GM12875 (cell line): ENCODE measurements around the gene CALN1.

ENCODE experiments used
- H3K4me3 ChIP-seq: one replicate; pipeline ENCODE4 v1.5.1; 2011; ENCODE audit warnings: low read depth, low read length, control low read depth
- CTCF ChIP-seq: IDR thresholded peaks from 2 replicates; pipeline ENCODE4 v1.5.1; 2011; ENCODE audit warnings: low read depth, mild to moderate bottlenecking, control low read depth, inconsistent platforms, low read length, moderate library complexity, borderline replicate concordance; ENCODE audit not compliant: insufficient read depth

CALN1 gene

GRCh38 chr7:72032934-72033333 is 379.2 kb downstream of the CALN1 start:
- no peak for TF ChIP-seq CTCF

GRCh38 chr7:72030994-72031667 is 381.0 kb downstream of the CALN1 start:
- TF ChIP-seq CTCF = no peak
- H3K4me3 ChIP-seq = no peak overlapping the region

More at GRCh38 chr7:72032934-72033333, 379.2 kb downstream of the CALN1 start:
- no peak overlapping the region for H3K4me3 ChIP-seq

- no peak for TF ChIP-seq CTCF
- no peak overlapping the region for H3K4me3 ChIP-seq
Observed at GRCh38 chr7:72028267-72028666, 383.9 kb downstream of the CALN1 start.

GRCh38 chr7:72025381-72025960 is 386.7 kb downstream of the CALN1 start:
- H3K4me3 ChIP-seq = no peak overlapping the region
- no peak for TF ChIP-seq CTCF

- TF ChIP-seq CTCF = no peak
- H3K4me3 ChIP-seq = no peak overlapping the region
Observed at GRCh38 chr7:72023926-72024325, 388.2 kb downstream of the CALN1 start.

- no peak for TF ChIP-seq CTCF
- no peak overlapping the region for H3K4me3 ChIP-seq
Observed at GRCh38 chr7:72021716-72022115, 390.4 kb downstream of the CALN1 start.

GRCh38 chr7:72020311-72020710 is 391.8 kb downstream of the CALN1 start:
- H3K4me3 ChIP-seq = no peak overlapping the region
- TF ChIP-seq CTCF = no peak
